Keratinocyte (primary cell): ENCODE data around the gene SRXN1. TPM values are rescaled to one million over a fixed set of nuclear protein-coding genes. Genes with fewer than 3 reads are reported as not detected.
A peak's percentile ranks its signal among the peaks of the same experiment; 100 is the strongest.
"Not testable (repeated sequence)": the region's sequence is repeated elsewhere in the genome, so short reads cannot be mapped to it uniquely, and the experiment has no call there.

Source experiments
- DNase-seq: peaks from one replicate; pipeline ENCODE4 v3.0.0-alpha.2; 2011; ENCODE audit warnings: low read depth, missing footprints, low spot score
- FAIRE-seq: peaks from 2 replicates; lab custom pipeline; 2011; peaks lifted over from hg19 to GRCh38; lab: Jason Lieb, UNC
- H2AFZ ChIP-seq: 2 replicates; pipeline ENCODE4 v1.6.0; 2012; ENCODE audit warnings: low read length, control low read depth, inconsistent platforms; ENCODE audit not compliant: control insufficient read depth
- H3K27ac ChIP-seq: 2 replicates; pipeline ENCODE4 v1.5.1; 2011; ENCODE audit warnings: low read length; ENCODE audit not compliant: control insufficient read depth, insufficient read depth
- H3K27me3 ChIP-seq: 3 replicates; pipeline ENCODE4 v1.6.0; 2011; ENCODE audit warnings: low read length; ENCODE audit not compliant: control insufficient read depth, insufficient read depth; ENCODE audit errors: extremely low read depth
- H3K36me3 ChIP-seq, 2 experiments: 2 replicates in 1 of 2; 3 replicates in 1 of 2; pipeline ENCODE4 v1.5.1; 2011; ENCODE audit warnings: low read length in 2 of 2, mild to moderate bottlenecking in 1 of 2; ENCODE audit not compliant: control insufficient read depth in 2 of 2, insufficient read depth in 2 of 2; ENCODE audit errors: extremely low read depth in 1 of 2
- H3K4me1 ChIP-seq: 3 replicates; pipeline ENCODE4 v1.5.1; 2011; ENCODE audit warnings: low read length; ENCODE audit not compliant: control insufficient read depth, insufficient read depth; ENCODE audit errors: extremely low read depth
- H3K4me2 ChIP-seq: 3 replicates; pipeline ENCODE4 v1.6.0; 2011; ENCODE audit warnings: low read depth, low read length; ENCODE audit not compliant: control insufficient read depth, insufficient read depth; ENCODE audit errors: extremely low read depth
- H3K4me3 ChIP-seq, 3 experiments: fragments of 200-600 bp in 1 of 3; sonication (generic) in 1 of 3; 2 replicates in 2 of 3; 3 replicates in 1 of 3; pipeline ENCODE4 v1.5.1; 2011 to 2016; ENCODE audit warnings: low read length in 3 of 3, mild to moderate bottlenecking in 3 of 3, control low read depth in 2 of 3, inconsistent platforms in 1 of 3, low read depth in 1 of 3, mixed read lengths in 1 of 3, mixed run types in 1 of 3, moderate library complexity in 1 of 3; ENCODE audit not compliant: control insufficient read depth in 2 of 3, insufficient read depth in 2 of 3; ENCODE audit errors: extremely low read depth in 1 of 3
- H3K79me2 ChIP-seq: 2 replicates; pipeline ENCODE4 v1.6.0; 2012; ENCODE audit warnings: low read length; ENCODE audit not compliant: control insufficient read depth, insufficient read depth
- H3K9ac ChIP-seq: 3 replicates; pipeline ENCODE4 v1.6.0; 2011; ENCODE audit warnings: low read length; ENCODE audit not compliant: control insufficient read depth, insufficient read depth; ENCODE audit errors: extremely low read depth
- H3K9me1 ChIP-seq: 3 replicates; pipeline ENCODE4 v1.6.0; 2011; ENCODE audit warnings: low read length; ENCODE audit not compliant: control insufficient read depth, insufficient read depth; ENCODE audit errors: extremely low read depth
- H3K9me3 ChIP-seq: 2 replicates; pipeline ENCODE4 v1.5.1; 2012; ENCODE audit warnings: low read depth, low read length; ENCODE audit not compliant: control insufficient read depth
- H4K20me1 ChIP-seq: 3 replicates; pipeline ENCODE4 v1.6.0; 2011; ENCODE audit warnings: low read length; ENCODE audit not compliant: control insufficient read depth, insufficient read depth; ENCODE audit errors: extremely low read depth
- CTCF ChIP-seq, 3 experiments: IDR thresholded peaks in 1 of 3; conservative IDR thresholded peaks in 1 of 3; optimal IDR thresholded peaks in 1 of 3; 2 replicates in 2 of 3; 3 replicates in 1 of 3; pipeline versions ENCODE3 to v1.5.1; 2011; ENCODE audit warnings: low read length in 3 of 3, mild to moderate bottlenecking in 3 of 3, moderate library complexity in 2 of 3, control low read depth in 1 of 3, inconsistent platforms in 1 of 3; ENCODE audit not compliant: insufficient read depth in 2 of 3; ENCODE audit errors: extremely low read depth in 1 of 3
- EZH2 ChIP-seq: IDR thresholded peaks from one replicate; pipeline ENCODE4 v1.6.1; 2012; ENCODE audit warnings: inconsistent platforms, mild to moderate bottlenecking, low read length, moderate library complexity
- dilution Hi-C: fragments of 300-500 bp; cut with MboI; formaldehyde crosslinking; loops from one replicate; pipeline ENCODE4 v1.7.0; 2020; ENCODE audit warnings: low sequenced_read_pairs; ENCODE audit not compliant: extremely low pct_ligation_motif_present
- polyA plus RNA-seq, 5 experiments: library from polyadenylated mRNA; depleted of rRNA in 3 of 5; stranded (reverse) in 3 of 5; stranded (forward) in 1 of 5; unstranded in 1 of 5; fragments of >200 nt; gene quantifications; 1 replicate in 1 of 5; 2 replicates in 3 of 5; 3 replicates in 1 of 5; pipeline versions ENCODE4 v1.2.1 to v1.2.3, GENCODE V29; 2011 to 2012; ENCODE audit warnings: missing spikeins in 2 of 5, low read depth in 1 of 5, low replicate concordance in 1 of 5

The SRXN1 gene
- polyA plus RNA-seq, 1 donor (not counting 4 experiments of a cell fraction or from before 2014, with no cell fraction given), result 51.7 TPM

DNA sequence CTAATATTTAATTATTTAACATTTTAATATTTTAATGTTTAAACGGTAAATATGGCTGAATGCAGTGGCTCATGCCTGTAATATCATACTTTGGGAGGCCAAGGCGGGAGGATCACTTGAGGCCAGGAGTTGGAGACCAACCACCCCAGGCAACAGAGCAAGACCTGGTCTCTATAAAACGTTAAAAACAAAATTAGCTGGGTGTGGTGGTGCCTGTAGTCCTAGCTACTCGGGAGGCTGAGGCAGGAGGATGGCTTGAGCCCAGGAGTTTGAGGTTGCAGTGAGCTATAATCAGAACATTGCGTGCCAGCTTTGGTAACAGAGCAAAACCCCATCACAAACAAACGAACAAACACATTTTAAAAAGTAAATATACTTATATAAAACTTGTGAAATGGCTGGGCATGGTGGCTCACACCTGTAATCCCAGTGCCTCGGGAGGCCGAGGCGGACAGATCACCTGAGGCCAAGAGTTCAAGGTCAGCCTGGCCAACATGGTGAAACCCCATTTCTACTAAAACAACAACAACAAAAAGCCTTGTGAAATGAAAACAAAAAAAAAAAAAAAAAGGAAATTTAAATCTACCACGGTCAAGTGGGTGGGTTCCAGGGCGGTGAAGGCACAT, 8.2 kb downstream of the SRXN1 start:
- Histone ChIP-seq H3K9ac (no peak overlapping the region), H3K4me3 (no peak overlapping the region), H3K79me2 (peaks cover under 1% of the 10 kb centered on the region), H3K4me2 (no peak overlapping the region), H2AFZ (no peak overlapping the region), H3K36me3 (peaks cover 16 to 21% of the 10 kb centered on the region in 2 experiments), H3K27me3 (peaks cover 19% of the 10 kb centered on the region), H3K9me1 (no peaks in the 10 kb centered on the region), H3K4me1 (no peaks in the 10 kb centered on the region), H4K20me1 (no peaks in the 10 kb centered on the region), H3K9me3 (no peaks in the 10 kb centered on the region), H3K27ac (no peak overlapping the region)
- no peak for DNase-seq
- FAIRE-seq, result no peak
- dilution Hi-C loops, result no loop called here
- TF ChIP-seq CTCF (optimal IDR thresholded peaks at IDR 0.05 in 1 of 3, IDR thresholded peaks at IDR 0.05 in 1 of 3, conservative IDR thresholded peaks at IDR 0.05 in 1 of 3; ENCODE audit: extremely low read depth in 1 of 3, insufficient read depth in 2 of 3, low read length in 3 of 3), result no peak
- TF ChIP-seq EZH2, result no peak

DNA sequence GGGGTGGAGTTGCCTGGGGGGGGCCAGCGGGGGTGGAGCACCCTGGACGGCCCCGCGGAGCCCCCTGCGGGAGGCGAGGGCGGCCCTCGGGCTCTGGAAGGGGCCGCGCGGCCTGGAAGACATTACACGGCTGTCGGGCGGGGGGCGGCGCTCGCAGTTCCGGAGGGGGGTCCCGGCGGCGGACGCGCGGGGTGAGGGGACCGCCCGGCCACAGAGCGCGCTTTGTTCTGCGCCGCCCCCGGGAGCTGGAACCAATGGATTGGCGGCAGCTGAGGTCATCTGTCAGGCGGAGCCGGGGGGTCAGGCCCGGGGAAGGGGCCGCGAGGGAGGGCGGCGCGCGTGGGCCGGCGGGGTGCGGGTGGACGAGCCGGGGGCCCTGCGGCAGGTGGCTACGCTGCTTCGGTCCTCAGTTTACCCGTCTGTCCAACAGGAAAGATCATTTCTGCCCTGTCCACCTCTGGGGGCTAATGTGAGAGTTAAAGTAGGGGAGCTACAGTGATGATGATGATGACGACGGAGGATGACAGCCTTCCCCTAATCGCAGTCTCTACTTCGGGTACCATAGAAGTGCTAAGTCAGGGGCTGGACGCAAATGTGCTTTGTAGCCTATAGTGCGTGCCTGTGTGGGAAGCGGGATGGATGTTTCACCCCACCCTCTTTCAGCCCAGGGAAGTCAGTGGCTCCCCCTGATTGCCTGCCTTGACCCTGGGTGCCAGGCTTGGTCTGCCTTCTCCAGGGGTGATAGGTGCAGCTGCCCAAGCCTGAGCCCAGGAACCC, 10.4 kb downstream of the SRXN1 start:
- dilution Hi-C loops, result no loop called here
- Histone ChIP-seq H2AFZ (no peak overlapping the region), H3K4me1 (no peaks in the 10 kb centered on the region), H3K9me1 (no peaks in the 10 kb centered on the region), H3K27me3 (peaks cover 20% of the 10 kb centered on the region), H3K4me2 (no peak overlapping the region), H4K20me1 (no peaks in the 10 kb centered on the region), H3K9me3 (no peaks in the 10 kb centered on the region), H3K9ac (no peak overlapping the region), H3K79me2 (no peaks in the 10 kb centered on the region), H3K36me3 (peaks cover 5 to 8% of the 10 kb centered on the region in 2 experiments), H3K4me3 (no peak overlapping the region), H3K27ac (no peak overlapping the region)
- TF ChIP-seq EZH2 (peak; percentile 63), CTCF (optimal IDR thresholded peaks at IDR 0.05 in 1 of 3, IDR thresholded peaks at IDR 0.05 in 1 of 3, conservative IDR thresholded peaks at IDR 0.05 in 1 of 3; ENCODE audit: extremely low read depth in 1 of 3, insufficient read depth in 2 of 3, low read length in 3 of 3) (no peak)
- FAIRE-seq (no peak), DNase-seq (no peak)

GRCh38 chr20:642013-642397, 11.0 kb downstream of the SRXN1 start:
- H3K4me2 ChIP-seq, FAIRE-seq: not testable (repeated sequence)

More at GRCh38 chr20:642013-642397, 11.0 kb downstream of the SRXN1 start:
- H3K9ac ChIP-seq, H3K4me1 ChIP-seq, dilution Hi-C loops, H3K9me1 ChIP-seq, H4K20me1 ChIP-seq, H3K9me3 ChIP-seq, H3K27ac ChIP-seq, DNase-seq, H3K79me2 ChIP-seq, H3K4me3 ChIP-seq, H3K36me3 ChIP-seq, H2AFZ ChIP-seq: not testable (repeated sequence)
- H3K27me3 ChIP-seq, result peaks cover 23% of the 10 kb centered on the region
